ENCODE results near the gene TLCD2. TPM values are rescaled to one million over a fixed set of nuclear protein-coding genes. Genes with fewer than 3 reads are reported as not detected.

Gene TLCD2
- total RNA-seq, 2 donors from 2014 or later: 0.84 to 1.8 TPM

GRCh38 chr17:1746975-1747543 lies 36.9 kb upstream of the TLCD2 start:
- DNase-seq: peak; percentile 82
- Histone ChIP-seq H3K4me3 (ENCODE audit: low read length) (no peak overlapping the region), H3K27ac (ENCODE audit: low read depth, low read length) (no peak overlapping the region), H3K27me3 (ENCODE audit: control insufficient read depth, insufficient read depth, low read length, poor library complexity, severe bottlenecking) (no peaks in the 10 kb centered on the region), H3K9me3 (ENCODE audit: control insufficient read depth, low read length) (no peaks in the 10 kb centered on the region), H3K36me3 (ENCODE audit: control insufficient read depth, insufficient read depth, low read length) (no peaks in the 10 kb centered on the region), H3K9ac (ENCODE audit: extremely low read depth, low read length, poor library complexity, severe bottlenecking) (no peak overlapping the region), H3K4me1 (ENCODE audit: control insufficient read depth, insufficient read depth, low read length) (no peaks in the 10 kb centered on the region)
- Mint-ChIP-seq H3K27ac (no peak overlapping the region), H3K27me3 (ENCODE audit: insufficient read depth) (peaks cover 1% of the 10 kb centered on the region), H3K36me3 (ENCODE audit: low read depth) (no peaks in the 10 kb centered on the region), H3K4me3 (no peak overlapping the region), H3K4me1 (peaks cover 2% of the 10 kb centered on the region), H3K9me3 (peaks cover 2% of the 10 kb centered on the region)
- TF ChIP-seq CTCF (conservative IDR thresholded peaks at IDR 0.05): no peak
- 86 to 92% methylated on average over 9 to 22 of the region's 22 CpGs for WGBS, 2 experiments (ENCODE audit: insufficient coverage in 1 of 2, insufficient read length in 1 of 2)

GRCh38 chr17:1745513-1746020 lies 35.4 kb upstream of the TLCD2 start:
- Mint-ChIP-seq H3K9me3 (peaks cover 2% of the 10 kb centered on the region), H3K4me3 (no peak overlapping the region), H3K27me3 (ENCODE audit: insufficient read depth) (peaks cover 1% of the 10 kb centered on the region), H3K4me1 (peaks cover 2% of the 10 kb centered on the region), H3K27ac (no peak overlapping the region), H3K36me3 (ENCODE audit: low read depth) (no peaks in the 10 kb centered on the region)
- H3K27ac ChIP-seq (ENCODE audit: low read depth, low read length): no peak overlapping the region
- H3K27me3 ChIP-seq (ENCODE audit: control insufficient read depth, insufficient read depth, low read length, poor library complexity, severe bottlenecking): no peaks in the 10 kb centered on the region
- WGBS, 2 experiments (ENCODE audit: insufficient coverage in 1 of 2, insufficient read length in 1 of 2): 91 to 96% methylated on average over 5 to 12 of the region's 12 CpGs
- no peaks in the 10 kb centered on the region for H3K36me3 ChIP-seq (ENCODE audit: control insufficient read depth, insufficient read depth, low read length)
- no peak for DNase-seq
- no peaks in the 10 kb centered on the region for H3K9me3 ChIP-seq (ENCODE audit: control insufficient read depth, low read length)
- no peak overlapping the region for H3K4me3 ChIP-seq (ENCODE audit: low read length)
- TF ChIP-seq CTCF (conservative IDR thresholded peaks at IDR 0.05): no peak
- H3K9ac ChIP-seq (ENCODE audit: extremely low read depth, low read length, poor library complexity, severe bottlenecking): no peak overlapping the region
- H3K4me1 ChIP-seq (ENCODE audit: control insufficient read depth, insufficient read depth, low read length): no peaks in the 10 kb centered on the region

GRCh38 chr17:1744551-1745512 lies 34.7 kb upstream of the TLCD2 start:
- no peaks in the 10 kb centered on the region for H3K4me1 ChIP-seq (ENCODE audit: control insufficient read depth, insufficient read depth, low read length)
- H3K27ac Mint-ChIP-seq: no peak overlapping the region
- H3K9ac ChIP-seq (ENCODE audit: extremely low read depth, low read length, poor library complexity, severe bottlenecking): no peak overlapping the region
- DNase-seq: no peak
- H3K36me3 Mint-ChIP-seq (ENCODE audit: low read depth): no peaks in the 10 kb centered on the region
- no peaks in the 10 kb centered on the region for H3K9me3 ChIP-seq (ENCODE audit: control insufficient read depth, low read length)
- H3K27me3 ChIP-seq (ENCODE audit: control insufficient read depth, insufficient read depth, low read length, poor library complexity, severe bottlenecking): no peaks in the 10 kb centered on the region
- peaks cover 2% of the 10 kb centered on the region for H3K4me1 Mint-ChIP-seq
- H3K36me3 ChIP-seq (ENCODE audit: control insufficient read depth, insufficient read depth, low read length): no peaks in the 10 kb centered on the region
- no peak overlapping the region for H3K4me3 Mint-ChIP-seq
- peaks cover 2% of the 10 kb centered on the region for H3K9me3 Mint-ChIP-seq
- 86 to 92% methylated on average over 10 to 26 of the region's 29 CpGs for WGBS, 2 experiments (ENCODE audit: insufficient coverage in 1 of 2, insufficient read length in 1 of 2)
- H3K27me3 Mint-ChIP-seq (ENCODE audit: insufficient read depth): peaks cover 1% of the 10 kb centered on the region
- H3K27ac ChIP-seq (ENCODE audit: low read depth, low read length): no peak overlapping the region
- no peak for TF ChIP-seq CTCF (conservative IDR thresholded peaks at IDR 0.05)
- H3K4me3 ChIP-seq (ENCODE audit: low read length): no peak overlapping the region

Data from endodermal cell (in vitro differentiated cells).